CD4-positive, alpha-beta T cell treated with Interleukin-2 at 100 ng/mL for 4 hours (primary cell): ENCODE data around the gene ABCC6.
"Not testable (repeated sequence)": the region's sequence is repeated elsewhere in the genome, so short reads cannot be mapped to it uniquely, and the experiment has no call there.

Source experiments
- DNase-seq: peaks from one replicate; pipeline ENCODE4 v3.0.0-alpha.2; 2020; ENCODE audit warnings: low spot score

Gene ABCC6

DNA sequence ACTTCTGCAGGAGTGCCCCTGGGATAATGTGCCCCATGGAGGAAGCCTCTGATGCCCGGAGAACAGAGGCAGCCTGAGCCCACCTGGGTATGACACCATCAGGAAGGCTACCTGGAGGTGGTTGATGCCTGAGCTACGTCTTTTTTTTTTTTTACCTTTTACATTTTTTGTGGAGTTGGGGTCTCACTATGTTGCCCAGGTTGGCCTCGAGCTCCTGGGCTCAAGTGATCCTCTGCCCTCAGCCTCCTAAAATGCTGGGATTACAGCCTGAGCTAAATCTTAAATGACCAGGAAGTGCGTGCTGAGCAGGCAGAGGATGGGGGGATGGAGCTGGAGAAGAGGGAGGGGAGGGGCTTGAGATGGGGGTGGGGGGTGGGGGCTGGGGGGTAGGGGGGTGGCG lies 32.7 kb downstream of the ABCC6 start:
- no peak for DNase-seq

DNA sequence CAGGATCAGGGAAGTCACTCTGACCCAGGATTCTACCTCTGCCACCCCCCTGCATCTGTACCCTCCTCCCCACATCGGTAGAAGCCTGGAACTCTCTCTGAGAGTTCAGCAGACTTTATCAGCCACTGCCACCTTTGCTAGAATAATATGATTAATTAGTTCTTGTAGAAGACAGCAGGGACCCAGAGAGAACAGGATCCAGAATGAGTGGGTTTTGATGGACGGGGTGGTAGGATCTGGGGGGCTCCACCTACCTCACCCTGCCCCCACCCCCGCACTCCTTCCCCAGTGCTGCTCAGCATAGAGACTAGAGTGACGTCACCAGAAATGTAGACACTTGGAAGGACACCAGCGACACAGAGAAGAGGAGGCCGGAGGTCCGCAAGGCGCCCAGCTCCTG lies 33.5 kb downstream of the ABCC6 start:
- no peak for DNase-seq

DNA sequence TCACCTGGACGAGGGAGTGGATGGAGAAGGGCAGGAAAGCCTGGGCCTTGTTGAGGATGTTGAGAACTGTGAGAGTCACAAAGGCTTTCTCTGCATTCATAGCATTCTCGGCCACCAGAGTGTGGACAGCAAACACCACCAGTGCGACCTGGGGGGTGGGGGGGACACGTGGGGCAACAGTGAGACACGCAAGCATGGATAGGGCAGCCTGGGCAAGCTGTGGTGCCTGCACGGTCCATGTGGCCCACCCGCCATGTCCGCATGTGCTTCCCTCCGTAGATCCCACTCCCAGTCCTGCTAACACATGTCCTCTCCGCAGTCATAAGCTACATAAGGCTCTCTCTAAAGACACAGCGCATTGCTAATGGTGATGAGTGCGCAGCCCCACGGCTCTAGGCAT lies 34.5 kb downstream of the ABCC6 start:
- DNase-seq = no peak

DNA sequence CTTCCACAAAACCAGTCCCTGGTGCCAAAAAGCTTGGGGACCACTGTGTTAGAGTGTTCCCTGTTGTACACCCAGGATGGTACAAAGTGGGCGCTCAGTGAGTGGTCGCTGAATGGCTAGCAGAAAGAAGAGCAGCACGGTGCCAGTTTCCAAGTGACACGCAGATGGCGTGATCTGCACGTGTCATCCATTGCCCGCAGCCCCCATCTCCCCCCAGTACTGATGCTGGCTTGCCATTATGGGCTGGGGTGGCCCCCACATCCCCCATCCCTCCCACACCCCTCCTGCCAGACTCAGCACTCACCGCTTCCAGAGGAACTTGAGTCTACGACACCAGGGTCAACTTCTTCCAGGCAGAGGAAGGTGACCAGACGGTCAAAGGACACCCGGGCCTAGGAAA lies 36.5 kb downstream of the ABCC6 start:
- DNase-seq = no peak

DNA sequence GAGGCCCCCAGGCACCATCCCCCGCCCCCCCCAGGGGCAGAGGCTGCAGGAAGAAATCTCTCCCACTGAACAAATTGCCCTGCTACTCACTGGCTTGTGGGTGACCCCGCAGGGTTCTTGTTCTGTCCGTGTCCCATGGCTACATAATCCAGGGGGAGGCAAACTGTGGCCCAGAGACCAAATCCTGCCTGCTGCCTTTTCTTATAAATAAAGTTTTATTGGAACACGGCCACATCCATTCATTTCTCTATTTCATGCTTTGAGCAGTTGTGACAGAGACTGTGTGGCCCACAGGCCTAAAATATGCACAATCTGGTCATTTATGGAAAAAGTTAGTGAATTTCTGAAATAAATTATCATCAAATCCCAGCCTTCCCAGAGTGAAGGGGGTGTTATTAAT lies 38.2 kb downstream of the ABCC6 start:
- DNase-seq = no peak

DNA sequence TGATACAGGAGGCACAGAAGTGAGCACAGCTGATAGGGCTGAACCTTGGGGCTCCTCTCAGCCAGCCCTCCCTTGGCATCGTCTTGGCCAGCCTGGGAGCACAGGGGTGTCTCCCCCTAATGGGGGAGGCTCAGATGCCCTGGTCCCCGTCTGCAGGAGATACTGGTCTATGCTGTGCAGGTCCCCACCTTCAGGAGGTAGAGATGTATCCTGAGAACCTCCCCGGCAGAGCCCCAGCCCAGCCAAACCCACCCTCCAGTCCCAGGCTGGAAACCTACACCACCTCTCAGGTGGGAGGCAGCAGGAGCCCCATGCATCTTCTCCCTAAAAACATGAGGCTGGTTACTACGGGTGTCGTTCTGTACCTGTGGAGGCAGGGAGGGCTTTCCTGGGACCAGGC lies 38.7 kb downstream of the ABCC6 start:
- no peak for DNase-seq

DNA sequence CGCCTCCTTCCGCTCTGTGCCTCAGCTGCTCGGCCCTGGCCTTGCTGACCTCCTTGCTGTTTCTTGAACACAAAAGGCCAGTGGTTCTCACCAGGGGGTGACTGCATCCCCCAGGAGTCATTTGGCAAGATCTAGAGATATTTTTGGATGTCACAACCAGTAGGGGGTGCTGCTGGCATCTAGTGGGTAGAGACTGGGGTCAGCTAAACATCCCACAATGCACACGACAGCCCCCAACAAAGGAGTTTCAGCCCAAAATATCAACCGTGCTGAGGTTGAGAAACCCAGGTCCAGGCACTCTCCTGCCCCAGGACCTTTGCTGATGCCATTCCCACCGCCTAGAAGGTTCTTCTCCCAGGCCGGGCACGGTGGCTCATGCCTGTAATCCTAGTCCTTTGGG lies 39.7 kb downstream of the ABCC6 start:
- DNase-seq = no peak

DNA sequence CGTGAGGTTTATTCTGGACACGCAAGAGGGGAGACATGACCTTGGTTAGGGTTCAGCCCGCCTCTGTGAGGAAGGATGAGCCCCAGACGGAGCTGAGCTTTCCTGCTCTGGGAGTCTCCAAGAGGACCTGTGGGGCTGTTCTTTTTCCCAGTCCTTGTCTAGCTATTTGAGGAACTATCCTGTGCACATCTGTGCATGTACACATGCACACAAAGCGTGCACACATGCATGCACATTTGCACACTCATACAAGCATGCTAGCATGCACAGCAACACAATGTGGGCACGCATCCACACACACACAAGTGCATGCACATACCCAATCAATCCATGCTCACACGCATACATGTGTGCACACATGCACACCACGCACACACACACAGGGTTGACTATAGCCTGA lies 40.4 kb downstream of the ABCC6 start:
- DNase-seq = no peak

DNA sequence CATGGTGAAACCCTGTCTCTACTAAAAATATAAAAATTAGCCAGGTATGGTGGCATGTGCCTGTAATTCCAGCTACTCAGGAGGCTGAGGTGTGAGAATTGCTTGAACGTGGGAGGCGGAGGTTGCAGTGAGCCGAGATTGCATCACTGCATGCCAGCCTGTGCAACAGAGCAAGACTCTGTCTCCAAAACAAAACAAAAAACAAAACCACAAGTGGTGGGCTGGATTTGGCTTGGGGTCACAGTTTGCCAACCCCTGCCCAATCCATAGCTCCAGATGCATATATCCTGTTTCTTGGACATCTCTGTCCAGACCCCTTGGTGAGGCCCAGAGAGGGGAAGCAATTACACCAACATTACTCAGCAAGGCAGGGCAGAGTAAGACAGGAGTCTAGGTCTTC lies 41.5 kb downstream of the ABCC6 start:
- DNase-seq = not testable (repeated sequence)

DNA sequence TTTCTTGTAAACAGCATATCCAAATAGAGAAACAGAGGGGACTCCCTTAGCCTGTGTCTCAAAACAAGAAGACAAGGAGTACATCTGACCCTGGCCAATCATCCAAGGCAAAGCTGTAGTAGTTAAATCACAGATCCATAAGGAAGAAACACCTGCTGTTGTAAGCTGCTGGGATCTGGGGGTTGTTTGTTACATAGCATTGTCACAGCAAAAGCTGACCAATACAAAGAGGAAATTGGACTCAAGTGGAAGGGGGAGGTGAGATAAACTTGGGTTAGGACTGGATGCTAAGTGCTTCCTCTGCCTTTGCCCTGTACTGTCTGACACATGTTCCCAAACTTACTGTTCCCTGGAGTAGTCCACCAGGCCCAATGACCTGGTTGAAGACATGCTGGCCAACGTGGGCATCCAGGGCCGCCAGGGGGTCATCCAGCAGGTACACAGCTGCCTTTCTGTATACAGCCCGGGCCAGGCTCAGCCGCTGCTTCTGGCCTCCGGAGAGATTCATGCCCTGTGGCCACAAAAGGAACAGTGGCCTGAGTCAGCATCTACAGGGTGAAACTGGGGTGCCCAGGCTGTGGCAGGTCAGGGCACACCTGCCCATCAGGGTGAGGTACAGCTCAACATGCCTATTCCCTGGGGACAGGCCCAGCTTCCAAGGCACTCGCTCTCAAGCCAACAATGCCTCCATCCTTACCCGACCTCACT lies 44.7 kb downstream of the ABCC6 start:
- DNase-seq = no peak

DNA sequence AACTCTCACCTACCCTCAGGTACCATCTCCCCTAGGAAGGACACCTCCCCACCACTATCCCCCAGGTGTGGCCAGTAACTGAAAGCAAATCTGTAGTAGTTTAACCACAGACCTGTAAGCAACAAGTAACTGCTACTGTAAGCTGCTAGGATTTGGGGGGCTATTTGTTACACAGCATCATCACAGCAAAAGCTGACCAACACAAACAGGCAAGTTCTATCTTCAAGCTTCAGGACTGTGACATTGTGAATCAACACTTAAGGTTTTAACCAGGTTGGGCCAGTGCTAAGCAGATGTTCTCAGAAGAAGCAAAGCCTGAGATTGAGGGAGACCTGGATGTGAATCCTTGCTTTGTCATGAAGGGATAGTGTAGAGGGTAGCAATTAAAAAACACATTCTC lies 47.0 kb downstream of the ABCC6 start:
- no peak for DNase-seq

DNA sequence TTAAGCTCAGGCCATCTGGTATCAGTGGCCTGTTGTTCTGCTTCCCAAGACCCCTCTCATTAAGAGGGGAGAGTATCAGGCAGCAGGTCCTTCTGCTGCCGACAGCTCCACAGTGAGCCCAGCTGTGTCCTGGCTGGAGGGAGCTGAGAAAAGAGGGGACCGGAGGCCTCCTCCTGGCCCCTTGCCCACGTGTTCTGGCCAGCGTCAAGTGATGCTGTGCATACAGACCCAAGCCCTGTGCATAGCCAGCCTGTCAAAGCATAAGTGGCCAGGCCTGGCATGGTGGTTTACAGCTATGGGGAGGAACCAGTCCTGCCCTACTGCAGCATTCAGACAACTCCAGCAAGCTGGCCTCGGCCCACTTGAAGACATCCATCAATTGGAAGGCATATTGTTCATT lies 48.0 kb downstream of the ABCC6 start:
- DNase-seq = no peak

DNA sequence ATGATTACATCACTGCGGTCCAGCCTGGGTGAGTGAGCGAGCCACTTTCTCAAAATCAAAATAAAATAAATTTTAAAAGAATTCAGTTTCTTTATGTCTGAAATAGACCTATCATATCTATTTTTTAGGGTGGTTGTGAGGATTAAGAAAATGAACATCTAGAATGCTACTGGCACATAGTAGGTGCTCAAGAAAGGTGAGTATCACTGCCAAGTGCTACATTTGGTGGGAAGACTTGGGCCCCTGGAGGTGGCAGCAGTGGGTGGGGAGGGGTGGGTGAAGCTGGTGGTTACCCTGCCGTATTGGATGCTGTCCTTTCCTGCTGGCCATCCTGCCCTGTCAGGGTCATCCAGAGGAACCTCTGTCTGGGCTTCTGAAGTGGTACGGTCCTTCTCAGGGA lies 50.3 kb downstream of the ABCC6 start:
- no peak for DNase-seq

DNA sequence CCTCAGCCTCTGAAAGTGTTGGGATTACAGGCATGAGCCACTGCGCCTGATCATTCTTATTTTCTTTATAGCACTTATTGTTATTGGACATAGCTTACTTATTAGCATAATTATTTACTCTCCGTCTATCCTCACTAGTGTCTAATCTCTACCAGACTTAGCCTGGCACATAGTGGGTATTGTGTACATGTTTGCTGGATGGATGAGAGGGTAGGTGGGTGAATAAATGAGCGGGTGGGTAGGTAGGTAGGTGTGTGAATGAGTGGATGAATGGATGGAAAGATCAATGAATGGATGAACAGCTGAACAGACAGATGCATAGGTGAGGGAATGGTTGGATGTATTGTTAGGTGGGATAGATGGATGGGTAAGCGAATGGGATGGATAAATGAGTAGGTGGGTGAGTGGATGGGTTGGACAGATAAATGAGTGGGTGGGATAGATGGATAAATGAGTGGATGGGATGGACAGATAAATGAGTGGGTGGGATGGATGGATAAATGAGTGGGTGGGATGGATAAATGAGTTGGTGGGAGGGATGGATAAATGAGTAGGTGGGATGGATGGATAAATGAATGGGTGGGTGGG lies 51.9 kb downstream of the ABCC6 start:
- DNase-seq = no peak

DNA sequence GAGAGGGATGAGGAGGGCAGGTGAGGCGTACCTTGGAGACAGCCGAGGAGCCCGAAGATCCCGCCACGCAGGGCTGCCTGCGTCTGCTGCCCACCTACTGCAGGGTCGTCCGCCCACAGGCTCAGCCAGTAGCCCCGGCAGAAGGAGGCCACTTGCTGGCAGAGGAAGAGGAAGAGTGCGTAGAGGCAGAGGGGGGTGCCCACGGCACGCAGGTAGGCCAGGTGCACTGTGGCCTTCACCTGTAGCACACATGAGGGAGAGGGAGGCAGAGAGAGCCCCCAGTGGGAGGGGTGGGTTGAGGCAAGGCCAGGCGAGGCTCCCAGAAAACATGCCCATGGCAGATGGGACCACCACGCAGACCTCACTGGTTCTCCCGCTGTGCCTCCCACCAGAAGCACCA lies 53.7 kb downstream of the ABCC6 start:
- DNase-seq = no peak

DNA sequence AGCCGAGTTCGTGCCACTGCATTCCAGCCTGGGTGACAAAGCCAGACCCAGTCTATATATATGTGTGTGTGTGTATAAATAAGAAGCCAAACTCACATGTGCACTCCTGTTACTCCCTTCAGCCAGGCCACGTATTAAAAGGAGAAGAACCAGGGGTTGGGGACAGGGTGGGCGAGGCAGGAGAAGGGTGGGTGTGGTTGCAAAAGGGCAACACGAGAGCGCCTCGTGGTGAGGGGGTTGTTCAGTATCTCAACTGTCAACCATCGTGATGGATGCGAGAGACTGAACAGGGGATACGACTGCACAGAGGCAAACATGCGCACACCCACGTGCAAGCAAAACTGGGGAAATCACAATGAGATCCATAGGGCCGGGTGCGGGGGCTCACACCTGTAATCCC lies 54.9 kb downstream of the ABCC6 start:
- no peak for DNase-seq

DNA sequence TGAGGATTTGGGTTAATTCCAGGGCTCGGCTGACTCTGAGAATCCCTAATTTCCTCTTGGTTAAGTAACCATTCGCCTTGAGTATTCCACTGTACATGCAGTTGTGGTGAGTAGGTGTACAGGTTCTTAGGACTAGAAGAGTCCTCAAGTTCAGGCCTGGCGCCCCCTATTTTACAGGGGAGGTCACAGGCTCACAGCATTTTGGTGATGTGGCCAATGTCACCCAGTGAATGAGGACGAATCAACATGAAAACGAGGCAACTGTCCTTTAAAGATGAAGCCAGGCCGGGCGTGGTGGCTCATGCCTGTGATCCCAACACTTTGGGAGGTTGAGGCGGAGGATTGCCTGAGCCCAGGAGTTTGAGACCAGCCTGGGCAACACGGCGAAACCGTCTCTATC lies 55.4 kb downstream of the ABCC6 start:
- no peak for DNase-seq

DNA sequence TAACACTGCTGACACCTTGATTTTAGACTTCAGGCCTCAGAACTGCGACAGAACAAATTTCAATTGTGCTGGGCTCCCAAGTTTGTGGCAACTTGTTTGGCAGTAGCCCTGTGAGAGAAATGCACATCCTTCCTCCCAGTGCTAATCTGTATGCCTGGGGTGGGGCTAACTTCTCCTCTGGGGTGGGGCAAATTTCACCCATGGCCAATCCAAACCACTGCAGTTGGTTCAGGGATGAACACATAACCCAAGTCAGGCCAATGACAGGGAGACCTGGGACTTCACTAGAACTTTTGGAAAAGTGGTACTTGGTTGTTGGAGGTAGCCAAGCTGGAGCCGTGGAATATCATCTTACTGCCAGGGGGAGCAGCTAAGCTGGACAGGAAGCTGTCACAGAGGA lies 56.3 kb downstream of the ABCC6 start:
- no peak for DNase-seq

DNA sequence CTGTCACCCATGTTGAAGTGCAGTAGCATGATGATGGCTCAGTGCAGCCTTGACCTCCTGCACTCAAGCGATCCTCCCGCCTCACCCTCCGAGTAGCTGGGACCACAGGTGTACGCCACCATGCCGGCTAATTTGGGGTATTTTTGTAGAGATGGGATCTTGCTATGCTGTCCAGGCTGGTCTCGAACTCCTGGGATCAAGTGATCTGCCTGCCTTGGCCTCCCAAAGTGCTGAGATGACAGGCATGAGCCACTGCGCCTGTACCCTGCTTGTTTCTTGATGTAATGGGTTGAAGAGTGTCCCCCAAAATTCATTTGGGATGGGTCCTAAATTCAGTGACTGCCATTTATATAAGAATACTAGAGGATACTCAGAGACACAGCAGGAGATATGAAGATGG lies 57.2 kb downstream of the ABCC6 start:
- DNase-seq = no peak

DNA sequence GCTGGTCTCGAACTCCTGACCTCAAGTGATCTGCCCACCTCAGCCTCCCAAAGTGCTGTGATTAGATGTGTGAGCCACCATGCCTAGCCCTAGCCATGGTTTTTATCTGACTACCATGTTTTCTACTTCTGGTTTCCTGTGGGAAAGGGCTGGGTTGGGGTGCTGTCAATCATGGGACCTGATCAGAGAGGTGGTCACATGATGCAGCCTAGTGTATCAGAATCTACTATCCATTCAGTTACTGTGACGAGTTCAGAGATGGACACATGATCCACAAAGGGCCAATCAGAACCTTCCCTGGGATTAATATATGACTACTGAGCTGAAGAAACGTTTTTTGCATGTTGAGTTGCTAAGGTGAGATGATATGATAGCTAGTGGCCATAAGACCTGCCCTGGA lies 59.1 kb downstream of the ABCC6 start:
- DNase-seq = no peak

DNA sequence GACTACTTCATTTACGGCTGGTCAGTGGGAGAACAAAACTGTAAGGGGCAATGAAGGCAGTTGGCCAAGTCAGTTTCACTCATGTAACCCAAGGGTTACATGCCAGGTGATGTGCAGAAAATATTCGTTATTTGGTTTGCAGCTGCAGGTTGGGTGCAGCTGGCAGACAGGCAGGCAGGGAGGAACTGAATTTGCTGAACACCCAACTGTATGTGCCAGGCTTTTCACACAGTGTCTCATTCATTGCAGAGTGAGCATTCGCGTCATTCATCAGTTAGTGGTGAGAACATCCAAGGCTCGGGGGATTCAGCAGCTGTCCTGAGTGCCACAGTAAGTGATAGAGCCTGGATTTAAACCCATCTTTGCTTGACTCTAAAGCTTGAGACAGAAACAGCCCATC lies 59.7 kb downstream of the ABCC6 start:
- DNase-seq = no peak

DNA sequence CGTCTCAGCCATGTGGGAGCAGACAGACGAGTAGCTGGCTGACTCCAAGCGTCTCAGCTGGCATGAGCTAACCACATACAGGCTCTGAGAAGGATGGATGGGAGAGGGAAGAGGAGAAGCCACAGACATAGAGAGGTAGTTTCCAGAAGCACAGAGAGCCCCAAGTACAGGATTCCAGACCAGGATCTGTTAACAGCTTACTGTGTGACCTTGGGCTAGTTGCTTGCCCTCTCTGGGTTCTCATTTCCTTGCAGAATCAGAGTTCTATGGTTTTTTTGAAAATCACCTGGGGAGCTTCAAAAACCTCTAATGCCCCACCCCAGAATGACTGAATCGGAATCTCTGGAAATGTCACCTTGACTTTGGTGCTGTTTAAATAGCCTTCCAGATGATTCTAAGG lies 60.2 kb downstream of the ABCC6 start:
- DNase-seq = no peak

DNA sequence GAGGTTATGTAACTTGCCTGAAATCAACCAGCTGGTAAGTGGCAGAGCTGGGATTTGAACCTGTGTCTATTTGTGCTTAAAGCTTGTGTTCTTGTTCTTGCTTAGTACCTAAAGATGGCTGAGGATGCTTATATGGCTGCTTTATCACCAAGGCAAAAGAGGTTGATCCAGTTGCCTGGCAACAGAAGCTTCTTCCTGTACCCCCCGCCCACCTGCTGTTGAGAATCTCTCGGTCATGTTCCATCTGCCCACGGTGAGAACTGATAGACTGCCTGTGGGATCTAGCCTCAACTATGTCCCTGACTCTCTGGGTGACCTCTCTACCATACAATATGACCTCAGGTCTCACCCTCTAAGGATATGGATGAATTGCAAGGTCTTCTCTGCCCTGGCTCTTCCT lies 60.7 kb downstream of the ABCC6 start:
- no peak for DNase-seq

DNA sequence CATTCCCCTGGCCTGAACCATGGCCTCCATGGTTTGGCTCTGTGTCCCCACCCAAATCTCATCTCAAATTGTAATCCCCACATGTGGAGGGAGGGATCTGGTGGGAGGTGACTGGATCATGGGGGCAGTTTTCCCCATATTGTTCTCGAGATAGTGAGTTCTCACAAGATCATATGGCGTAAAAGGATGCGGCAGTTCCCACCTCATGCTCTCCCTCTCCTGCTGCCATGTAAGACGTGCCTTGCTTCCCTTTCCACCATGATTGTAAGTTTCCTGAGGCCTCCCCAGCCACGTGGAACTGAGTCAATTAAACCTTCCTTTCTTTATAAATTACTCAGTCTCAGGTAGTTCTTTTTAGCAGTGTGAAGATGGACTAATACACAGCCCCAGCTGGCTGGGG lies 61.5 kb downstream of the ABCC6 start:
- DNase-seq = not testable (repeated sequence)
